ENCODE results near the gene KCNMB4. TPM values are rescaled to one million over a fixed set of nuclear protein-coding genes. Genes with fewer than 3 reads are reported as not detected.

Gene KCNMB4
- polyA plus RNA-seq, 2 of the 4 experiments (the other 2 are of a cell fraction), result 0.08 to 0.13 TPM

Small RNAs within 50 kb of the gene (small RNA-seq; reads per million reads assigned to genes)
- 0 reads per million in 6 experiments for gene RNU4-65P

Other genes with a start within 250 kb of the KCNMB4 start
- 99.1 and 105 TPM in 2 replicates for gene CNOT2, start 122.9 kb upstream of the KCNMB4 start, polyA plus RNA-seq (2011; rRNA removed)
- 87.2 to 90.6 TPM (median 87.7 TPM) in 3 replicates for gene CNOT2, start 122.9 kb upstream of the KCNMB4 start, polyA plus RNA-seq (2017; fragmentation: RNase III; extraction: RNeasy Plus Mini Kit Qiagen cat#74134 plus additional on column Dnase treatment)